ENCODE results near the gene ANXA11. TPM values are rescaled to one million over a fixed set of nuclear protein-coding genes. Genes with fewer than 3 reads are reported as not detected.

Gene ANXA11
- total RNA-seq, 2 experiments from 2014 or later, result 237 to 242 TPM

GRCh38 chr10:80196950-80197315 lies 8.4 kb downstream of the ANXA11 start:
- H3K9me3 Mint-ChIP-seq, result peaks cover 7% of the 10 kb centered on the region
- ChIA-PET POLR2A (interaction anchor here (1.4 kb wide), 1 partner anchor 9 kb away, joined by 6 read pairs; no protein-coding TSS in a partner anchor), CTCF (interaction anchor here (1.3 to 3.0 kb wide), 2 partner anchors 9 to 26 kb away, joined by 4 to 13 read pairs; no protein-coding TSS in a partner anchor)
- no peaks in the 10 kb centered on the region for H3K27me3 Mint-ChIP-seq
- peaks cover 86% of the 10 kb centered on the region for H3K4me1 Mint-ChIP-seq (ENCODE audit: low read depth)
- peak overlapping the region; percentile 89 for H3K27ac Mint-ChIP-seq
- peaks cover 27% of the 10 kb centered on the region for H3K36me3 Mint-ChIP-seq
- intact Hi-C loops (cut with micrococcal nuclease), result loop anchor here (1.0 kb wide), 2 partner anchors 7 to 9 kb away; no protein-coding TSS in a partner anchor
- peak overlapping the region; percentile 33 for H3K4me3 Mint-ChIP-seq
- no peak for DNase-seq

GRCh38 chr10:80196270-80196949 lies 8.9 kb downstream of the ANXA11 start:
- H3K27ac Mint-ChIP-seq, result peak overlapping the region; percentile 89
- POLR2A ChIA-PET, result interaction anchor here (0.8 to 1.4 kb wide), 2 partner anchors 9 to 12 kb away, joined by 3 to 6 read pairs; no protein-coding TSS in a partner anchor
- CTCF ChIA-PET, result interaction anchor here (1.3 to 3.0 kb wide), 2 partner anchors 9 to 26 kb away, joined by 4 to 13 read pairs; no protein-coding TSS in a partner anchor
- intact Hi-C loops (cut with micrococcal nuclease), result loop anchor here (1.0 kb wide), 2 partner anchors 8 kb away; no protein-coding TSS in a partner anchor
- H3K27me3 Mint-ChIP-seq, result no peaks in the 10 kb centered on the region
- H3K36me3 Mint-ChIP-seq, result peaks cover 24% of the 10 kb centered on the region
- DNase-seq, result peak; percentile 90
- peak overlapping the region; percentile 33 for H3K4me3 Mint-ChIP-seq
- peaks cover 7% of the 10 kb centered on the region for H3K9me3 Mint-ChIP-seq
- peaks cover 86% of the 10 kb centered on the region for H3K4me1 Mint-ChIP-seq (ENCODE audit: low read depth)

GRCh38 chr10:80195046-80195574 lies 10.2 kb downstream of the ANXA11 start:
- CTCF ChIA-PET, result interaction anchor here (1.1 to 2.4 kb wide), 3 partner anchors 8 to 51 kb away, joined by 4 to 10 read pairs (median 5); no protein-coding TSS in a partner anchor
- intact Hi-C loops (cut with micrococcal nuclease), result no loop called here

DNA sequence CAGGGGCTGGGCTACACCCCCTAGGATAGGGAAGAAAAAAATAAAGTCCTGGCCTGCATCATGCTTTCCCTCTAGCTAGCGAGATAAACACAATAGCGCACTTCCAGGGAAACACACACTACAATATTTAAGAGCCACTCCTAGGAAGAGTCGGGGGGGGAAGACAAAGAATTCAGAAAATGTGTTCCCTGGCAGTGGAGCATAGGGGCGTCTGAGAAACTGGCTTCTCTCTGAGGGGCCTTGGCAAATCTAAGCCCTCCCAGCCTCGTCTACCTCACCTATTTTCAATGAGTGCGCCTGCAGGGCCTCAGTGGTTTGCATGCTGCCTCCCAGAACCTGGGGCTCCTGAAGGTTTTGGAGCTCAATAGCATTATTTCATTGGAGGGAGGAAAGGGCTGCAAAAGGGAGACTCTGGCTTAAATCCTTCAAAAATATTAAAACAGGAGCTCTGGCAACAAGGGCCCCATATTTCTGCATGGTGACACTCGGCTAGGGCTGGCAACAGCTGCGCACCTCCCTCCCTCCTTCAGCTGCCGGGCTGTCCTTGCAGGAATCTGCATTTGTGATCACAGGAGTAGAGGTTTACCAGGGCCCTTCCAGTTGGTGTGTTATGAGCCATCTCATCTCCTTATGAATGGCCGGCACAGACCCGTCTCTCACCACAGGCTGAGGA lies 10.8 kb downstream of the ANXA11 start:
- CTCF ChIA-PET, result interaction anchor here (0.9 to 2.4 kb wide), 4 partner anchors 9 to 51 kb away, joined by 3 to 10 read pairs (median 4); no protein-coding TSS in a partner anchor
- intact Hi-C loops (cut with micrococcal nuclease), result no loop called here
- H3K9me3 Mint-ChIP-seq, result peaks cover 7% of the 10 kb centered on the region
- H3K27me3 Mint-ChIP-seq, result no peaks in the 10 kb centered on the region
- H3K27ac Mint-ChIP-seq, result peak overlapping the region; percentile 89
- POLR2A ChIA-PET, result interaction anchor here (0.6 to 1.6 kb wide), 2 partner anchors 8 to 11 kb away, joined by 3 to 4 read pairs; partner anchors contain the start of gene ANXA11
- no peak overlapping the region for H3K4me3 Mint-ChIP-seq
- no peak for DNase-seq
- H3K4me1 Mint-ChIP-seq (ENCODE audit: low read depth), result peaks cover 76% of the 10 kb centered on the region
- H3K36me3 Mint-ChIP-seq, result peaks cover 17% of the 10 kb centered on the region

More at GRCh38 chr10:80195046-80195574, 10.2 kb downstream of the ANXA11 start:
- Mint-ChIP-seq H3K27me3 (no peaks in the 10 kb centered on the region), H3K4me1 (ENCODE audit: low read depth) (peaks cover 75% of the 10 kb centered on the region), H3K27ac (peak overlapping the region; percentile 89), H3K9me3 (peaks cover 7% of the 10 kb centered on the region), H3K36me3 (peaks cover 17% of the 10 kb centered on the region), H3K4me3 (no peak overlapping the region)
- DNase-seq, result no peak
- POLR2A ChIA-PET, result interaction anchor here (0.6 to 1.6 kb wide), 2 partner anchors 8 to 10 kb away, joined by 3 to 4 read pairs; partner anchors contain the start of gene ANXA11

DNA sequence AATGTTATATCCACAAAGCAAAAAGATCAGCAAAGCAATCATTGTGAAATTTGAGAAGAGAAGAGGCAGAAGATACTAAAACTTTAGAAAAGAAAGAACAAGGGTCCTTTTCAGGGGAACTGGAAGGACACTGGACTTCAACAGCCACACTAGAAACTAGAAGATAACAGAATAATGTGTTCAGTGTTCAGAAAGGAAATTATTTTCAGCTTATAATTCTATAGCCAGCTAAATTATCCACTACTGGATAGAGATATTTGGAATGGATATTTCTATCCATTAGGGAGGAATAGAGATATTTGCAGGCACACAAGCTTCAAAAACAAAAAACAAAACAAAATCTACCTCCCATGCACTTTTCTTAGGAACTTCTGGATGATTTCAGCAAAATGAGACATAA lies 12.8 kb downstream of the ANXA11 start:
- Mint-ChIP-seq H3K4me1 (ENCODE audit: low read depth) (peaks cover 81% of the 10 kb centered on the region), H3K9me3 (peaks cover 7% of the 10 kb centered on the region), H3K4me3 (no peak overlapping the region), H3K36me3 (peaks cover 17% of the 10 kb centered on the region), H3K27me3 (no peaks in the 10 kb centered on the region), H3K27ac (peak overlapping the region; percentile 88)
- intact Hi-C loops (cut with micrococcal nuclease), result no loop called here
- ChIA-PET CTCF (interaction anchor here (1.1 kb wide), 1 partner anchor 11 kb away, joined by 4 read pairs; no protein-coding TSS in a partner anchor), POLR2A (interaction anchor here (1.5 kb wide), 1 partner anchor 13 kb away, joined by 4 read pairs; no protein-coding TSS in a partner anchor)
- no peak for DNase-seq

- intact Hi-C loops (cut with micrococcal nuclease), result no loop called here
- peak overlapping the region; percentile 88 for H3K27ac Mint-ChIP-seq
- peaks cover 7% of the 10 kb centered on the region for H3K9me3 Mint-ChIP-seq
- H3K27me3 Mint-ChIP-seq, result no peaks in the 10 kb centered on the region
- H3K36me3 Mint-ChIP-seq, result peaks cover 20% of the 10 kb centered on the region
- ChIA-PET CTCF (no interaction called here), POLR2A (interaction anchor here (1.3 to 1.5 kb wide), 2 partner anchors 12 to 14 kb away, joined by 4 to 5 read pairs; no protein-coding TSS in a partner anchor)
- H3K4me1 Mint-ChIP-seq (ENCODE audit: low read depth), result peaks cover 81% of the 10 kb centered on the region
- H3K4me3 Mint-ChIP-seq, result no peak overlapping the region
- peak; percentile 44 for DNase-seq
These were observed 13.6 kb downstream of the ANXA11 start for GRCh38 chr10:80191589-80192270.

GRCh38 chr10:80188713-80189112 lies 16.6 kb downstream of the ANXA11 start:
- DNase-seq, result no peak
- Mint-ChIP-seq H3K27me3 (no peaks in the 10 kb centered on the region), H3K36me3 (peaks cover 11% of the 10 kb centered on the region), H3K9me3 (peaks cover 7% of the 10 kb centered on the region), H3K4me3 (no peak overlapping the region), H3K4me1 (ENCODE audit: low read depth) (peaks cover 81% of the 10 kb centered on the region), H3K27ac (peak overlapping the region; percentile 88)
- POLR2A ChIA-PET, result interaction anchor here (0.8 to 1.7 kb wide), 4 partner anchors 8 to 20 kb away, joined by 3 to 52 read pairs (median 4); partner anchors contain the start of gene ANXA11
- CTCF ChIA-PET, result interaction anchor here (1.0 to 3.0 kb wide), 6 partner anchors 8 to 130 kb away, joined by 3 to 44 read pairs (median 6); no protein-coding TSS in a partner anchor
- intact Hi-C loops (cut with micrococcal nuclease), result loop anchor here (1.0 kb wide), 1 partner anchor 8 kb away; no protein-coding TSS in a partner anchor

DNA sequence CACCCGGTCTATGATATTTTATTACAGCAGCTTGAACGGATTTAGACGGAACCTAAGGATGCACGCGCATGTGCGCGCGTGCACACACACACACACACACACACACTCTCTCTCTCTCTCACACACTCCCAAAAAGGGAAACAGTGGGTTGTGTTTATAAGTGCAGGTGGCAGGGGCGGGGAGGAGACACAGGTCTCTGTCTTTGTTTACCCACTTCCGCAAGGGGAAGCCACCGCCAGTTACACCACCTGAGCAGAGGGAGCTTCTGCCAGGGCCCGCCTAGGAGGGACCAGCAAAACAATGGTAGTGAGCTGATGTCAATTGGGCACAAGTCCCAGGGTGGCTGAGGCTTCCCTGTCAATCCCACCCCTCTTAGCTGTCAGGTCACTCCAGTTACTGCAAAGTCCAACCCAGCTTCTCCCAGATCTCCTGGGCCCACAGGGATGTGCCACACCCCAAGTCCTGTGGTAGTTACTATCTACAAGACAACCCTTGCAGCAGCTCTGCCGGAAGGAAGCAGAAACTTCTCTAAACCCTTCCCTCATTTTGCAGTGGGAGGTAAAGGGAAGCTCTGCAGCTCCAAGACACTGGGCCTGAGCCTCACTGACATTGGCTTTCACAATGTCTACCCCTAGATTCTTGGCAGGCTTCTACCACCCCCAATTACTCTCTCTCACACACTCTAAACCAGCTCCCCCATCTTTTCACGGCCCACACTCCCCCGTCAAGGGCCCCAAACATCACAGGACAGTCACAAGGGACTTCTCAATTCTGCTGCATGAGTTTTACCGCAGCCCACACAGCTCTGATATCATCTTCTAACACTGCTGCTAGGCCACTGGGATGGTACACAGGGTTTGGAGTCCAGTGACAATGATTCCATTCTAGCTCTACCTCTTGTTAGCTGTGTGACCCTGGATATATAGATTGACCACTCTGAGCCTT lies 17.6 kb downstream of the ANXA11 start:
- peak overlapping the region; percentile 88 for H3K27ac Mint-ChIP-seq
- peaks cover 12% of the 10 kb centered on the region for H3K36me3 Mint-ChIP-seq
- CTCF ChIA-PET, result interaction anchor here (0.8 to 3.0 kb wide), 10 partner anchors 9 to 813 kb away, joined by 3 to 44 read pairs (median 5); partner anchors contain the start of gene ANXA11
- DNase-seq, result peak; percentile 82
- H3K9me3 Mint-ChIP-seq, result peaks cover 4% of the 10 kb centered on the region
- H3K4me1 Mint-ChIP-seq (ENCODE audit: low read depth), result peaks cover 85% of the 10 kb centered on the region
- intact Hi-C loops (cut with micrococcal nuclease), result loop anchor here (1.0 kb wide), 2 partner anchors 9 to 16 kb away; no protein-coding TSS in a partner anchor
- peak overlapping the region; percentile 54 for H3K4me3 Mint-ChIP-seq
- H3K27me3 Mint-ChIP-seq, result no peaks in the 10 kb centered on the region
- POLR2A ChIA-PET, result interaction anchor here (1.1 to 1.7 kb wide), 4 partner anchors 9 to 44 kb away, joined by 3 to 52 read pairs (median 6); partner anchors contain the start of gene ANXA11

DNA sequence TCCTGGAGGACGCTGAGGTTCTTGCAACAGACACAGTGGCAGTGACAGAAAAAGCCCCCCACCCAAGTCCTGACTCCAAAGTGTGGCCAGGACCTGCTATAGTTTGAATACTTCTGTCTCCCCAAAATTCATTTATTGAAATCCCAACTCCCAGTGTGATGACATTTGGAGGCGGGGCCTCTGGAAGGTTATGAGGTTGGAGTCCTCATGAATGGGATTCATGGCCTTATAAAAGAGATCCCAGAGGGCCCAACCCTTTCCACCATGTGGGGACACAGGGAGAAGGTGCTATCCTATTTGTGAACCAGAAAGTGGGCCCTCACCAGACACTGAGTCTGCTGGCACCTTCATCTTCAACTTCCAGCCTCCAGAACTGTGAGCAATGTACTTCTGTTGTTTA lies 18.3 kb downstream of the ANXA11 start:
- intact Hi-C loops (cut with micrococcal nuclease), result loop anchor here (1.0 kb wide), 1 partner anchor 16 kb away; no protein-coding TSS in a partner anchor
- Mint-ChIP-seq H3K9me3 (no peaks in the 10 kb centered on the region), H3K27ac (peak overlapping the region; percentile 88)

More for the DNA sequence above, 18.3 kb downstream of the ANXA11 start:
- DNase-seq, result no peak
- CTCF ChIA-PET, result interaction anchor here (1.2 to 3.0 kb wide), 5 partner anchors 10 to 128 kb away, joined by 4 to 44 read pairs (median 5); no protein-coding TSS in a partner anchor
- H3K36me3 Mint-ChIP-seq, result peaks cover 11% of the 10 kb centered on the region
- peak overlapping the region; percentile 54 for H3K4me3 Mint-ChIP-seq
- POLR2A ChIA-PET, result interaction anchor here (1.5 to 1.7 kb wide), 3 partner anchors 10 to 43 kb away, joined by 6 to 52 read pairs (median 7); partner anchors contain the start of gene ANXA11
- peaks cover 83% of the 10 kb centered on the region for H3K4me1 Mint-ChIP-seq (ENCODE audit: low read depth)
- no peaks in the 10 kb centered on the region for H3K27me3 Mint-ChIP-seq
